ENCODE measurements around the gene FUT7.

FUT7 gene

DNA sequence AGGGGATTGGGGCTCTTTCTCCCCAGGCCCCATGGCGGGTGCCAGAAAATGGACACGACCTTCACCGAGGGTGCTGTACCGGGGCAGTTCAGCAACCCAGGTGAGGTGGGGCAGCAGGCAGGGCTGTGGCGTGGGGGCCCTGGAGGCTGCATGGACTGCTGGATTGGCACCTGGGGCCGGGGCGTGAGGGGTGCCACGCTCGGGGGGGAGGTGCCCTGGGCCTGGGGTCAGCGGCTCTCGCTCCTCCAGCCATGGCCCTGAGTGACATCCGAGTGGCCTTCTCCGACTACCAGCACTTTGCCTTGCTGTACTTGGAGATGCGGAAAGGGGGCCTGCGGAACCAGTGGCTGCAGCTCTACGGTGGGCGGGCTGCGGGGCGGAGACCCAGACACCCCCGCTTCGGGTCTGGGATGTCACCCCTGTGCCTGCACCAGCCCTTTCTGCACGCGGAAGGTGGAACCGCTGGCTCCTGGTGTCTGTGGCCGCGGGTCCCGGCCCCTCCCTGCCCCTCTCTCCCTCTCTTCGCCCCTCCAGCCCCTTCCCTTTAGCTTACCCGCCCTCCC lies 47.3 kb downstream of the FUT7 start:
- TF ChIP-seq, protein P1, sequence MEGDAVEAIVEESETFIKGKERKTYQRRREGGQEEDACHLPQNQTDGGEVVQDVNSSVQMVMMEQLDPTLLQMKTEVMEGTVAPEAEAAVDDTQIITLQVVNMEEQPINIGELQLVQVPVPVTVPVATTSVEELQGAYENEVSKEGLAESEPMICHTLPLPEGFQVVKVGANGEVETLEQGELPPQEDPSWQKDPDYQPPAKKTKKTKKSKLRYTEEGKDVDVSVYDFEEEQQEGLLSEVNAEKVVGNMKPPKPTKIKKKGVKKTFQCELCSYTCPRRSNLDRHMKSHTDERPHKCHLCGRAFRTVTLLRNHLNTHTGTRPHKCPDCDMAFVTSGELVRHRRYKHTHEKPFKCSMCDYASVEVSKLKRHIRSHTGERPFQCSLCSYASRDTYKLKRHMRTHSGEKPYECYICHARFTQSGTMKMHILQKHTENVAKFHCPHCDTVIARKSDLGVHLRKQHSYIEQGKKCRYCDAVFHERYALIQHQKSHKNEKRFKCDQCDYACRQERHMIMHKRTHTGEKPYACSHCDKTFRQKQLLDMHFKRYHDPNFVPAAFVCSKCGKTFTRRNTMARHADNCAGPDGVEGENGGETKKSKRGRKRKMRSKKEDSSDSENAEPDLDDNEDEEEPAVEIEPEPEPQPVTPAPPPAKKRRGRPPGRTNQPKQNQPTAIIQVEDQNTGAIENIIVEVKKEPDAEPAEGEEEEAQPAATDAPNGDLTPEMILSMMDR (IDR thresholded peaks at IDR 0.05; ENCODE audit: low read depth, low read length), result no peak
- DNase-seq (ENCODE audit: extremely low read depth, low read depth), result no peak

DNA sequence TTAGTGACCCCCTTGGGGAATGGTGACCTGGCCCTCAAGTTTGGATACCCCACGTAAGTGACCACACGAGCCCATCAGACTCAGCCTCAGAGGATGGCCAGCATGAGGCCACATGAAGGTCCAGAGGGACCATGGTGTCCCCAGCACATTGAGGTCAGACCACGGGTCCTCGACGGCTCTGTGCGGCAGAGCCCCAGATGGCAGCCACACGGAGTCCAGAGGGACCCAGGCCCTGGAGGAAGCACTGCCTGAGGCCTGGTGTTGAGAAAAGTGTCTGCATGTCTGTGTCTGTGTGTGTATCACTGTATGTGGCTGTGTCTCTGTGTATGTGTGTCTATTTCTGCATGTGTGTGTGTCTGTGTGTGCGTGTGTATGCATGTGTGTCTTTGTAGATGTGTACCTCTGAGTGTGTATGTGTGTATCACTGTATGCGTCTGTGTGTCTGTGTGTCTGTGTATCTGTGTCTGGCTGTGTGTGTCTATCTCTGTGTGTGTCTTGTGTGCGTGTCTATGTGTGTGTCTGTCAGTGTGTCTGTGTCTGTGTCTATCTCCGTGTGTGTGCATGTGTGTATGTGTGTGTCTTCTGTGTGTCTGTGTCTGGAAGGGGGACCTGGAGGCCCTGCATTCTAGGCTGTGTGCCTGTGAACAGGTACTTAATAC lies 48.1 kb downstream of the FUT7 start:
- TF ChIP-seq, protein P1 (IDR thresholded peaks at IDR 0.05; ENCODE audit: low read depth, low read length), result no peak

GRCh38 chr9:136983167-136983566 lies 48.7 kb downstream of the FUT7 start:
- TF ChIP-seq, protein P1 (IDR thresholded peaks at IDR 0.05; ENCODE audit: low read depth, low read length), result no peak
- no peak for DNase-seq (ENCODE audit: extremely low read depth, low read depth)

More for the DNA sequence above, 48.1 kb downstream of the FUT7 start:
- no peak for DNase-seq (ENCODE audit: extremely low read depth, low read depth)

DNA sequence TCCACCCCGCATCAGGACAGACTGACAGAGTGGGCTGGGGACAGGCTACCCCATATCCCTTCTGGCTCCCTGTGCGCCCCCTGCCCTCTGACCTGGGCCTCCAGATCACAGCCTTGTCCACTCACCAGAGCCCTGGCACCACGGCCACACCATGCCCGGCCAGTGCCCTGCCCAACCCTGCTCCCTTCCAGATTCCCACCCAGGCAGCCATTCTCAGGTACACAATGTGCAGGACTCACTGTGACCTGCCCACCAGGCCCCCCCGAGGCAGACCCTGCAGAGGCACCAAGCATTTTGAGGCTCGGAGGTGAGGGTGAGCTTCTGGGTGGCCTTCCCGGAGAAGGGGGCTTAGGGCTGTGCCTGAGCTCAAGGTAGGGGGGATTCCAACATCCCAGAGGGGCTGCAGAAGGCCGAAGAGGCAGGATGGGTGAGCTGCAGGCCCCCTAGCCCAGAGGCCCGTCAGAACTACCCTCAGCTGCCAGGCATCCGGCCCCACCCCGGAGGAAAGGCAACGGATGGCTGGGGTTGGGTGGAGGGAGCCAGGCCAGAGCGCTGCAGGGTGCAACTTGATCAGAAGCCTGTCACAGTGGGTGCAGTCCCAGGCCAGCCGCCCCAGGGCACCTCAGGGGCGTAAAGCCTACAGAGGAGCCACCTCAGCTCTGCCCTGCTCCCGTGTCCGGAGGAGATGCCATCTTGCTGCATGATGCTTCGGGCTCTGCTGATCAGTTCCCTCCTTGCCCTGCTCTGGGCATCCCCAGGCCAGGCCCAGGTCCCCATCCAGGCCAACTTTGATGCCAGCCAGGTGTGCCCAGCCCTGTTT lies 49.4 kb downstream of the FUT7 start, which contains the start of gene LCNL1:
Gene LCNL1, plus strand, starts transcription at position 762 of the 820 bp plus-strand sequence. CDS start 594 bp downstream, outside the sequence.
- no peak for DNase-seq (ENCODE audit: extremely low read depth, low read depth)
- TF ChIP-seq, protein P1 (IDR thresholded peaks at IDR 0.05; ENCODE audit: low read depth, low read length), result no peak

GRCh38 chr9:136981588-136982231 lies 50.2 kb downstream of the FUT7 start:
- TF ChIP-seq, protein P1 (IDR thresholded peaks at IDR 0.05; ENCODE audit: low read depth, low read length), result no peak
- DNase-seq (ENCODE audit: extremely low read depth, low read depth), result no peak

DNA sequence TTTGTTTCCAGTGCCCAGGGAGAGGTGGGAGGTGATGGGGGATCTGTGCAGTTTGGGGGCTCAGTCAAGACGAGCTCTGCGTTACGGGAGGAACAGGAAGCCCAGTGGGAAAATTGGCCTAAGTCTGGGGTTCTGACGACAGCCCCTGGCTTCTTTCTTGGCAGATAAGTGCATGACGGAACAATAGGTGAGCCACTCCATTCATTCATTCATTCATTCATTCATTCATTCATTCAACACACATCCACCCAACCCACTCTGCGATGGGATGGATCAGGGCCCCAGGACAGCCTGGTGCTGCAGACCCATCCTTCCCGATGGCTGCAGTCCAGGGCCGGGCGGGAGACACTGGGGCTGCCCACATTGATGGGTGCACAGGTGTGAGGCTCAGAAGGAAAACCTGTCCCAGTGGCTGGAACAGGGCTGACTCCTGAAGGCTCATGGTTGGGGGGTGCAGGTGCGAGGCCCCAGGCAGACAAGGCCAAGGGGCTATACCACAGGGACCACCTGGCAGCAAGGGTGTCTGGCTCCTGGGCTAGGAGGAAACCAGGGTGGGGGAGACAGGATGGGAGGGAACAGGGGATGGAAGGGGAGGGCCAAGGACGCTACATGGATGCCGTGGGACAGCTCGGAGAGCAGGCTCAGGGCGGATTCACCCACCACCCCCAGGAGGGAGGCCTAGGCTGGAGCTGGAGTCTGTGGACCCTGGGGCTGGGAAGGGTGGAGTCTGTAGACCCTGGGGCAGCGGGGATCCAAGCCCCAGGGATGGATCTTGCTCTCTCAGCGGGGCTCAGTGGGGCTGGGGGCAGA lies 51.0 kb downstream of the FUT7 start:
- TF ChIP-seq, protein P1 (IDR thresholded peaks at IDR 0.05; ENCODE audit: low read depth, low read length), result no peak
- DNase-seq (ENCODE audit: extremely low read depth, low read depth), result no peak
